Medulla oblongata (tissue), 1 donor: ENCODE data around the gene STK32C.
"Not testable (repeated sequence)": the region's sequence is repeated elsewhere in the genome, so short reads cannot be mapped to it uniquely, and the experiment has no call there.

Source experiments
- DNase-seq: peaks from one replicate; pipeline ENCODE4 v3.0.0-alpha.2; 2015; ENCODE audit errors: extremely low spot score

STK32C gene

GRCh38 chr10:132232023-132232951 lies 75.5 kb downstream of the STK32C start:
- DNase-seq: peak; percentile 81

- DNase-seq: no peak
Observed at GRCh38 chr10:132231656-132232022, 76.1 kb downstream of the STK32C start.

GRCh38 chr10:132230557-132231210 lies 77.1 kb downstream of the STK32C start:
- no peak for DNase-seq

GRCh38 chr10:132229834-132230556 lies 77.8 kb downstream of the STK32C start:
- DNase-seq: peak; percentile 28

- DNase-seq: no peak
Observed at GRCh38 chr10:132229096-132229495, 78.7 kb downstream of the STK32C start.

- DNase-seq: no peak
Observed at GRCh38 chr10:132228616-132229015, 79.1 kb downstream of the STK32C start.

GRCh38 chr10:132227851-132228390 lies 79.8 kb downstream of the STK32C start:
- DNase-seq: no peak

GRCh38 chr10:132226586-132227405 lies 81.0 kb downstream of the STK32C start:
- no peak for DNase-seq

- no peak for DNase-seq
Observed at GRCh38 chr10:132225849-132226205, 81.9 kb downstream of the STK32C start.

GRCh38 chr10:132225073-132225848 lies 82.5 kb downstream of the STK32C start:
- DNase-seq: no peak

- no peak for DNase-seq
Observed at GRCh38 chr10:132224343-132225072, 83.2 kb downstream of the STK32C start.

GRCh38 chr10:132223611-132224342 lies 84.0 kb downstream of the STK32C start:
- DNase-seq: no peak

- peak; percentile 85 for DNase-seq
Observed at GRCh38 chr10:132223156-132223590, 84.6 kb downstream of the STK32C start.

GRCh38 chr10:132222726-132223125 lies 85.0 kb downstream of the STK32C start:
- DNase-seq: no peak

GRCh38 chr10:132220996-132221395 lies 86.8 kb downstream of the STK32C start:
- DNase-seq: not testable (repeated sequence)

GRCh38 chr10:132220061-132220460 lies 87.7 kb downstream of the STK32C start:
- no peak for DNase-seq

- no peak for DNase-seq
Observed at GRCh38 chr10:132219486-132219885, 88.3 kb downstream of the STK32C start.

- DNase-seq: not testable (repeated sequence)
Observed at GRCh38 chr10:132216441-132216840, 91.3 kb downstream of the STK32C start.

- DNase-seq: no peak
Observed at GRCh38 chr10:132213917-132214316, 93.8 kb downstream of the STK32C start.
